K562 (cell line): ENCODE measurements around the gene SPATA2. TPM values are rescaled to one million over a fixed set of nuclear protein-coding genes. Genes with fewer than 3 reads are reported as not detected.

Source experiments
- CAMTA2 ChIP-seq: fragments of 250-450 bp; sonication (Bioruptor Pico); conservative IDR thresholded peaks from 2 replicates; pipeline ENCODE4 v1.5.1; 2022
- CC2D1A ChIP-seq: fragments of 450-650 bp; IDR thresholded peaks from 2 replicates; pipeline ENCODE4 v1.6.1; 2017; ENCODE audit warnings: mild to moderate bottlenecking
- CEBPG ChIP-seq, 3 experiments: fragments of 200-800 bp in 1 of 3; sonication (Bioruptor generic) in 1 of 3; sonication (generic) in 1 of 3; formaldehyde crosslinking in 1 of 3; IDR thresholded peaks in 2 of 3; conservative IDR thresholded peaks in 1 of 3; 2 replicates each; pipeline versions ENCODE4 v1.6.1 to v1.8.0; 2016 to 2022; ENCODE audit warnings: missing compliant biosample characterization in 2 of 3, missing genetic modification characterization in 2 of 3, mild to moderate bottlenecking in 1 of 3, missing genetic modification reagents in 1 of 3
- CHD1 ChIP-seq: fragments of 200-600 bp; sonication (generic); IDR thresholded peaks from one replicate; pipeline ENCODE4 v1.6.1; 2012; ENCODE audit warnings: mild to moderate bottlenecking, moderate library complexity, low read length, inconsistent platforms
- CREB1 ChIP-seq, 2 experiments: sonication (generic) in 1 of 2; formaldehyde crosslinking in 1 of 2; IDR thresholded peaks; 2 replicates each; pipeline versions ENCODE4 v1.6.1 to v1.8.0; 2012 to 2022; ENCODE audit warnings: inconsistent platforms in 1 of 2, mild to moderate bottlenecking in 1 of 2, missing genetic modification reagents in 1 of 2, moderate library complexity in 1 of 2
- MYNN ChIP-seq, 2 experiments: sonication (generic); formaldehyde crosslinking in 1 of 2; IDR thresholded peaks; 2 replicates each; pipeline versions ENCODE4 v1.5.0 to v1.6.1; 2016 to 2020; ENCODE audit warnings: antibody characterized with exemption in 1 of 2, missing genetic modification reagents in 1 of 2
- RBM14 ChIP-seq: fragments of 200-400 bp; formaldehyde crosslinking; IDR thresholded peaks from 2 replicates; pipeline ENCODE4 v1.6.1; 2018; ENCODE audit warnings: low read depth, mild to moderate bottlenecking, low read length, moderate library complexity, borderline replicate concordance; ENCODE audit not compliant: insufficient read depth
- RBM22 ChIP-seq: fragments of 200-400 bp; formaldehyde crosslinking; IDR thresholded peaks from 2 replicates; pipeline ENCODE4 v1.6.1; 2018; ENCODE audit warnings: low read length, low read depth; ENCODE audit not compliant: poor library complexity, severe bottlenecking
- SAFB2 ChIP-seq: fragments of 200-400 bp; formaldehyde crosslinking; IDR thresholded peaks from 2 replicates; pipeline ENCODE4 v1.6.1; 2018; ENCODE audit warnings: borderline replicate concordance, low read length, low read depth, moderate library complexity; ENCODE audit not compliant: severe bottlenecking
- SNIP1 ChIP-seq: fragments of 450-650 bp; IDR thresholded peaks from 2 replicates; pipeline ENCODE4 v1.7.1; 2017; ENCODE audit warnings: low read depth, mild to moderate bottlenecking
- SREBF2 ChIP-seq: sonication (generic); formaldehyde crosslinking; IDR thresholded peaks from 2 replicates; pipeline ENCODE4 v1.4.0; 2020; ENCODE audit warnings: mild to moderate bottlenecking, missing genetic modification reagents
- ZC3H8 ChIP-seq: fragments of 450-650 bp; IDR thresholded peaks from 2 replicates; pipeline ENCODE4 v1.6.1; 2017
- ZKSCAN8 ChIP-seq: fragments of 200-800 bp; sonication (Bioruptor generic); IDR thresholded peaks from 2 replicates; pipeline ENCODE4 v1.6.1; 2016; ENCODE audit warnings: missing genetic modification characterization, missing compliant biosample characterization
- ZNF699 ChIP-seq: fragments of 250-450 bp; sonication (Bioruptor Pico); IDR thresholded peaks from 2 replicates; pipeline ENCODE4 v1.8.0; 2021; ENCODE audit warnings: mild to moderate bottlenecking, moderate library complexity; ENCODE audit not compliant: insufficient replicate concordance
- polyA plus RNA-seq, 8 experiments: library from polyadenylated mRNA; depleted of rRNA in 4 of 8; stranded (reverse) in 5 of 8; unstranded in 3 of 8; fragments of >200 nt; fragmentation: Nextera tagmentation in 2 of 8; fragmentation: Illumina TruSeq in 1 of 8; extraction: Ambion mirVana in 2 of 8; extraction: Trizol in 1 of 8; gene quantifications; 2 replicates each; pipeline versions ENCODE4 v1.2.1 to v1.2.3, GENCODE V29; 2011 to 2014; ENCODE audit warnings: inconsistent platforms in 1 of 8, missing spikeins in 1 of 8
- total RNA-seq, 7 experiments: library from RNA; depleted of rRNA in 6 of 7; stranded (reverse); fragments of >200 nt in 6 of 7; fragmentation: Illumina TruSeq in 2 of 7; extraction: Trizol in 2 of 7; gene quantifications; 2 replicates each; pipeline versions ENCODE4 v1.2.1 to v1.2.3, GENCODE V29; 2011 to 2021; ENCODE audit warnings: low replicate concordance in 1 of 7
- TF ChIP-seq, protein P1 (sequence below): fragments of 250-450 bp; sonication (Bioruptor Pico); IDR thresholded peaks from 2 replicates; pipeline ENCODE4 v1.9.0; 2021; ENCODE audit warnings: mild to moderate bottlenecking
- TF ChIP-seq, protein P2 (sequence below): sonication (generic); formaldehyde crosslinking; IDR thresholded peaks from 2 replicates; pipeline ENCODE4 v1.8.1; 2022; ENCODE audit warnings: missing genetic modification reagents
- TF ChIP-seq, protein P3 (sequence below): fragments of 450-650 bp; IDR thresholded peaks from 2 replicates; pipeline ENCODE4 v1.6.1; 2017; ENCODE audit warnings: antibody characterized with exemption
- TF ChIP-seq, protein P4 (sequence below): fragments of 450-650 bp; formaldehyde crosslinking; IDR thresholded peaks from 2 replicates; pipeline ENCODE4 v1.4.0; 2020; ENCODE audit warnings: mild to moderate bottlenecking, moderate library complexity
- TF ChIP-seq, protein P5 (sequence below): fragments of 450-650 bp; formaldehyde crosslinking; IDR thresholded peaks from 2 replicates; pipeline ENCODE4 v1.4.0; 2020; ENCODE audit warnings: mild to moderate bottlenecking, moderate library complexity

SPATA2 gene
- total and polyA plus RNA-seq, 9 of the 15 experiments (the other 6 are each of a cell fraction or from before 2014, with no cell fraction given): 0.46 to 8.2 (median 2.7) TPM

DNA sequence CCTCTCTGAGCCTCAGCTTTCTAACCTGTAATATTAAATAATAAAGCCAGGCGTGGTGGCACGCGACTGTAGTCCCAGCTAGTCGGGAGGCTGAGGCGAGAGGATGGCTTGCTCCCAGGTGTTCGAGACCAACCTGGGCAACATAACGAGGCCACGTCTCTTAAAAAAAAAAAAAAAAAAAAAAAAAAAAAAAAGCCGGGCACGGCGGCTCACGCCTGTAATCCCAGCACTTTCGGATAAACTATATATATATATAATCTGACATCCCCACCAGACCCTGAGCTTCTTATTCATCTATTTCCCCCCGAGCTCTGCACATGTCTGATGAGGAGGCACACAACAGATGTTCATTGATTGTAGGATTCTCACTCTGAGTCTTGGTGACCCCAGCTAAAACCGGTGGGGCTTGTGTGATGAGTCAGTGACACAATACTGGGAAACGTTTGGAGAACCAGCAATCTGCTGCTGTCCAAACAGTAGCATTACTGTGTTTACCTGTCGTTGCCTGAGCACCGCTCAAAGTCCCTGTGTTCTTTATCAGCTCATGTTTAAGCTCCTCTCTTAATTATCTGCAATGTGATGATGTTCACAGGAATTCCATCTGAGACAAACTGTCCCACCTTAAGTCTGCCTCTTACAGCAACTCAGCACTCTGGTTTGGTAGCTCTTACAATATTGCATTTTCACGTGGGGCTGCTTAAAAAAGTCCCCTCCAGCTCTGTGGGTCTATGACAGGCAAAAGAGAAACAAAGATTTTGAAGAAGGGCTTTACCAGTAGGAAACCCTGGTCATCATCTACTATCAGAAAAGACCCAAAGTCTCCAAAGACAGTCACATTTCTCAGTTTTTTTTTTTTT is 1.0 kb upstream of the SPATA2 start (continued):
- TF ChIP-seq RBM22 (no peak), RBM14 (no peak), CAMTA2 (CRISPR knock-in tag) (no peak), ZC3H8 (no peak), CC2D1A (no peak), CHD1 (no peak), ZNF699 (no peak), MYNN (IDR thresholded peaks at IDR 0.05) (no peak), MYNN (CRISPR knock-in tag; IDR thresholded peaks at IDR 0.05) (no peak), CREB1 (IDR thresholded peaks at IDR 0.05) (no peak; the same call in 1 of the 2 replicates), CREB1 (CRISPR knock-in tag; IDR thresholded peaks at IDR 0.05) (no peak), ZKSCAN8 (CRISPR knock-in tag) (no peak), SNIP1 (no peak), CEBPG (CRISPR knock-in tag; IDR thresholded peaks at IDR 0.05) (no peak), CEBPG (tag; conservative IDR thresholded peaks at IDR 0.05 in 1 of 2, IDR thresholded peaks at IDR 0.05 in 1 of 2) (no peak), SREBF2 (CRISPR knock-in tag) (no peak), SAFB2 (no peak)
- TF ChIP-seq, protein P1, sequence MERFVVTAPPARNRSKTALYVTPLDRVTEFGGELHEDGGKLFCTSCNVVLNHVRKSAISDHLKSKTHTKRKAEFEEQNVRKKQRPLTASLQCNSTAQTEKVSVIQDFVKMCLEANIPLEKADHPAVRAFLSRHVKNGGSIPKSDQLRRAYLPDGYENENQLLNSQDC (CRISPR knock-in tag): no peak
- TF ChIP-seq, protein P2, sequence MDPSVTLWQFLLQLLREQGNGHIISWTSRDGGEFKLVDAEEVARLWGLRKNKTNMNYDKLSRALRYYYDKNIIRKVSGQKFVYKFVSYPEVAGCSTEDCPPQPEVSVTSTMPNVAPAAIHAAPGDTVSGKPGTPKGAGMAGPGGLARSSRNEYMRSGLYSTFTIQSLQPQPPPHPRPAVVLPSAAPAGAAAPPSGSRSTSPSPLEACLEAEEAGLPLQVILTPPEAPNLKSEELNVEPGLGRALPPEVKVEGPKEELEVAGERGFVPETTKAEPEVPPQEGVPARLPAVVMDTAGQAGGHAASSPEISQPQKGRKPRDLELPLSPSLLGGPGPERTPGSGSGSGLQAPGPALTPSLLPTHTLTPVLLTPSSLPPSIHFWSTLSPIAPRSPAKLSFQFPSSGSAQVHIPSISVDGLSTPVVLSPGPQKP (CRISPR knock-in tag): no peak
- TF ChIP-seq, protein P3, sequence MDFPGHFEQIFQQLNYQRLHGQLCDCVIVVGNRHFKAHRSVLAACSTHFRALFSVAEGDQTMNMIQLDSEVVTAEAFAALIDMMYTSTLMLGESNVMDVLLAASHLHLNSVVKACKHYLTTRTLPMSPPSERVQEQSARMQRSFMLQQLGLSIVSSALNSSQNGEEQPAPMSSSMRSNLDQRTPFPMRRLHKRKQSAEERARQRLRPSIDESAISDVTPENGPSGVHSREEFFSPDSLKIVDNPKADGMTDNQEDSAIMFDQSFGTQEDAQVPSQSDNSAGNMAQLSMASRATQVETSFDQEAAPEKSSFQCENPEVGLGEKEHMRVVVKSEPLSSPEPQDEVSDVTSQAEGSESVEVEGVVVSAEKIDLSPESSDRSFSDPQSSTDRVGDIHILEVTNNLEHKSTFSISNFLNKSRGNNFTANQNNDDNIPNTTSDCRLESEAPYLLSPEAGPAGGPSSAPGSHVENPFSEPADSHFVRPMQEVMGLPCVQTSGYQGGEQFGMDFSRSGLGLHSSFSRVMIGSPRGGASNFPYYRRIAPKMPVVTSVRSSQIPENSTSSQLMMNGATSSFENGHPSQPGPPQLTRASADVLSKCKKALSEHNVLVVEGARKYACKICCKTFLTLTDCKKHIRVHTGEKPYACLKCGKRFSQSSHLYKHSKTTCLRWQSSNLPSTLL: no peak
- TF ChIP-seq, protein P4, sequence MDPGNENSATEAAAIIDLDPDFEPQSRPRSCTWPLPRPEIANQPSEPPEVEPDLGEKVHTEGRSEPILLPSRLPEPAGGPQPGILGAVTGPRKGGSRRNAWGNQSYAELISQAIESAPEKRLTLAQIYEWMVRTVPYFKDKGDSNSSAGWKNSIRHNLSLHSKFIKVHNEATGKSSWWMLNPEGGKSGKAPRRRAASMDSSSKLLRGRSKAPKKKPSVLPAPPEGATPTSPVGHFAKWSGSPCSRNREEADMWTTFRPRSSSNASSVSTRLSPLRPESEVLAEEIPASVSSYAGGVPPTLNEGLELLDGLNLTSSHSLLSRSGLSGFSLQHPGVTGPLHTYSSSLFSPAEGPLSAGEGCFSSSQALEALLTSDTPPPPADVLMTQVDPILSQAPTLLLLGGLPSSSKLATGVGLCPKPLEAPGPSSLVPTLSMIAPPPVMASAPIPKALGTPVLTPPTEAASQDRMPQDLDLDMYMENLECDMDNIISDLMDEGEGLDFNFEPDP (CRISPR knock-in tag): no peak
- TF ChIP-seq, protein P5, sequence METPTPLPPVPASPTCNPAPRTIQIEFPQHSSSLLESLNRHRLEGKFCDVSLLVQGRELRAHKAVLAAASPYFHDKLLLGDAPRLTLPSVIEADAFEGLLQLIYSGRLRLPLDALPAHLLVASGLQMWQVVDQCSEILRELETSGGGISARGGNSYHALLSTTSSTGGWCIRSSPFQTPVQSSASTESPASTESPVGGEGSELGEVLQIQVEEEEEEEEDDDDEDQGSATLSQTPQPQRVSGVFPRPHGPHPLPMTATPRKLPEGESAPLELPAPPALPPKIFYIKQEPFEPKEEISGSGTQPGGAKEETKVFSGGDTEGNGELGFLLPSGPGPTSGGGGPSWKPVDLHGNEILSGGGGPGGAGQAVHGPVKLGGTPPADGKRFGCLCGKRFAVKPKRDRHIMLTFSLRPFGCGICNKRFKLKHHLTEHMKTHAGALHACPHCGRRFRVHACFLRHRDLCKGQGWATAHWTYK: no peak
